ENCODE results near the gene PACSIN1. TPM values are rescaled to one million over a fixed set of nuclear protein-coding genes. Genes with fewer than 3 reads are reported as not detected.

The PACSIN1 gene
- total and polyA plus RNA-seq, 2 of the 4 experiments (the other 2 are of a cell fraction): 0.02 TPM; not detected in 1

- H3K9ac ChIP-seq (ENCODE audit: low read depth, low read length): no peak overlapping the region
- H3K4ac ChIP-seq (ENCODE audit: low read depth, low read length): no peak overlapping the region
- dilution Hi-C loops (cut with HindIII; ENCODE audit: low sequenced_read_pairs, unreplicated experiment) (no loop called here), intact Hi-C loops (cut with micrococcal nuclease) (no loop called here), in situ Hi-C loops (cut with MboI; ENCODE audit: low sequenced_read_pairs) (no loop called here)
- no peaks in the 10 kb centered on the region; the same call in 1 of the 2 replicates for H3K9me3 ChIP-seq (ENCODE audit: control insufficient read depth, insufficient read depth, low read length)
- no peak overlapping the region for H3K27ac ChIP-seq (ENCODE audit: insufficient read depth, low read length)
- no peak overlapping the region for H4K8ac ChIP-seq (ENCODE audit: low read depth in 2 of 2, low read length in 2 of 2)
- H3K36me3 ChIP-seq (ENCODE audit: control insufficient read depth, insufficient read depth, low read length): no peaks in the 10 kb centered on the region
- ChIA-PET CTCF (interaction anchor here (0.8 kb wide), 1 partner anchor 89 kb away, joined by 3 read pairs; no protein-coding TSS in a partner anchor), POLR2A (ENCODE audit: unreplicated experiment) (no interaction called here)
- no peak for DNase-seq
- no peak for TF ChIP-seq BHLHE40 (IDR thresholded peaks at IDR 0.05; ENCODE audit: low read depth, low read length)
- TF ChIP-seq MAFK (IDR thresholded peaks at IDR 0.05; ENCODE audit: low read depth, low read length): no peak
- no peak for TF ChIP-seq NFE2L2 (IDR thresholded peaks at IDR 0.05; ENCODE audit: low read depth, low read length)
- no peak for TF ChIP-seq ELK1 (IDR thresholded peaks at IDR 0.05; ENCODE audit: borderline replicate concordance, low read depth, low read length)
- TF ChIP-seq POLR2A (IDR thresholded peaks at IDR 0.05; ENCODE audit: low read depth, low read length): no peak
- TF ChIP-seq RCOR1 (IDR thresholded peaks at IDR 0.05; ENCODE audit: insufficient replicate concordance, low read length): no peak
- no peak for TF ChIP-seq CHD1 (IDR thresholded peaks at IDR 0.05; ENCODE audit: low read depth, low read length)
- TF ChIP-seq CTCF (conservative IDR thresholded peaks at IDR 0.05; ENCODE audit: low read depth, low read length): no peak
- no peak for TF ChIP-seq USF2 (IDR thresholded peaks at IDR 0.05; ENCODE audit: low read depth, low read length)
- TF ChIP-seq RAD21 (IDR thresholded peaks at IDR 0.05; ENCODE audit: low read length): no peak
- TF ChIP-seq RFX5 (IDR thresholded peaks at IDR 0.05; ENCODE audit: low read depth, low read length): no peak
- no peak for TF ChIP-seq MXI1 (IDR thresholded peaks at IDR 0.05; ENCODE audit: borderline replicate concordance, low read depth, low read length)
- no peak for TF ChIP-seq FOS (IDR thresholded peaks at IDR 0.05; ENCODE audit: low read depth, low read length)
- no peak for TF ChIP-seq CEBPB (IDR thresholded peaks at IDR 0.05; ENCODE audit: low read depth, low read length)
- no peak for TF ChIP-seq SMC3 (IDR thresholded peaks at IDR 0.05; ENCODE audit: low read depth, low read length)
- no peak for TF ChIP-seq MAZ (IDR thresholded peaks at IDR 0.05; ENCODE audit: borderline replicate concordance, low read depth, low read length)
- H4K91ac ChIP-seq (ENCODE audit: insufficient read depth, low read depth, low read length): no peak overlapping the region
- H3K4me2 ChIP-seq (ENCODE audit: low read depth, low read length): no peak overlapping the region
- 72% methylated on average over 7 of the region's 8 CpGs; no CpG with 5 or more reads in 1 of the 2 experiments for WGBS, 2 experiments (ENCODE audit: extremely low coverage in 2 of 2, insufficient read length in 1 of 2)
- no TSS peak for BruUV-seq (replicated peaks)
- no peak overlapping the region for H3K14ac ChIP-seq (replicated peaks; ENCODE audit: low read depth, low read length)
- peaks cover 42% of the 10 kb centered on the region for H3K27me3 ChIP-seq (ENCODE audit: control insufficient read depth, insufficient read depth, low read length)
- H2AK5ac ChIP-seq (ENCODE audit: low read depth, low read length): no peak overlapping the region
- H4K20me1 ChIP-seq (ENCODE audit: insufficient read depth, low read length): no peaks in the 10 kb centered on the region
- no peak overlapping the region for H2AK9ac ChIP-seq (replicated peaks; ENCODE audit: low read depth, low read length, poor library complexity)
- H3K4me1 ChIP-seq (ENCODE audit: control insufficient read depth, insufficient read depth, low read length): no peaks in the 10 kb centered on the region; the same call in 1 of the 2 replicates
- H2BK15ac ChIP-seq (ENCODE audit: low read depth, low read length): no peak overlapping the region
- no peak overlapping the region for H3K56ac ChIP-seq (ENCODE audit: extremely low read depth, insufficient read depth, low read length)
- H4K5ac ChIP-seq (ENCODE audit: low read depth, low read length): no peak overlapping the region
- H2AFZ ChIP-seq (replicated peaks; ENCODE audit: low read length, poor library complexity): no peak overlapping the region
- H3K23ac ChIP-seq (ENCODE audit: low read depth, low read length): no peak overlapping the region
- ATAC-seq (ENCODE audit: low read depth): no peak
- no peak overlapping the region for H2BK20ac ChIP-seq (ENCODE audit: low read depth, low read length)
- H3K79me1 ChIP-seq (ENCODE audit: low read depth in 1 of 2, low read length in 2 of 2): no peaks in the 10 kb centered on the region
- H3K4me3 ChIP-seq (ENCODE audit: insufficient read depth, low read depth, low read length): no peak overlapping the region
- no peak overlapping the region for H2BK5ac ChIP-seq (ENCODE audit: low read depth, low read length, poor library complexity, severe bottlenecking)
- no peaks in the 10 kb centered on the region for H3K9me1 ChIP-seq (ENCODE audit: insufficient read depth, low read length)
- H2BK120ac ChIP-seq (ENCODE audit: low read depth, low read length): no peak overlapping the region
- no peak overlapping the region for H3K18ac ChIP-seq (ENCODE audit: low read depth, low read length)
Measured at GRCh38 chr6:34519971-34520644, 54.2 kb downstream of the PACSIN1 start.
